ENCODE measurements around the gene GPC3.

GRCh38 chrX:133646719-133647116 lies 338.7 kb downstream of the GPC3 start:
- TF ChIP-seq POLR2A (IDR thresholded peaks at IDR 0.05): no peak
- TF ChIP-seq, protein P1, sequence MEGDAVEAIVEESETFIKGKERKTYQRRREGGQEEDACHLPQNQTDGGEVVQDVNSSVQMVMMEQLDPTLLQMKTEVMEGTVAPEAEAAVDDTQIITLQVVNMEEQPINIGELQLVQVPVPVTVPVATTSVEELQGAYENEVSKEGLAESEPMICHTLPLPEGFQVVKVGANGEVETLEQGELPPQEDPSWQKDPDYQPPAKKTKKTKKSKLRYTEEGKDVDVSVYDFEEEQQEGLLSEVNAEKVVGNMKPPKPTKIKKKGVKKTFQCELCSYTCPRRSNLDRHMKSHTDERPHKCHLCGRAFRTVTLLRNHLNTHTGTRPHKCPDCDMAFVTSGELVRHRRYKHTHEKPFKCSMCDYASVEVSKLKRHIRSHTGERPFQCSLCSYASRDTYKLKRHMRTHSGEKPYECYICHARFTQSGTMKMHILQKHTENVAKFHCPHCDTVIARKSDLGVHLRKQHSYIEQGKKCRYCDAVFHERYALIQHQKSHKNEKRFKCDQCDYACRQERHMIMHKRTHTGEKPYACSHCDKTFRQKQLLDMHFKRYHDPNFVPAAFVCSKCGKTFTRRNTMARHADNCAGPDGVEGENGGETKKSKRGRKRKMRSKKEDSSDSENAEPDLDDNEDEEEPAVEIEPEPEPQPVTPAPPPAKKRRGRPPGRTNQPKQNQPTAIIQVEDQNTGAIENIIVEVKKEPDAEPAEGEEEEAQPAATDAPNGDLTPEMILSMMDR (IDR thresholded peaks at IDR 0.05): no peak

Data from right lobe of liver (tissue), 4 donors.